ENCODE measurements around the gene TRIM3. TPM values are rescaled to one million over a fixed set of nuclear protein-coding genes. Genes with fewer than 3 reads are reported as not detected.
"Not testable (repeated sequence)": the region's sequence is repeated elsewhere in the genome, so short reads cannot be mapped to it uniquely, and the experiment has no call there.

TRIM3 gene
- total RNA-seq: 40.4 TPM

GRCh38 chr11:6473451-6474412 is at the start of gene TRIM3:
TRIM3 (minus strand) TSS chr11:6473941; CDS start chr11:6465695, 8,246 bp downstream.
- FAIRE-seq: no peak

GRCh38 chr11:6523253-6523652 is 49.5 kb upstream of the TRIM3 start:
- DNase-seq (ENCODE audit: low spot score in 2 of 2) (no peak), FAIRE-seq (no peak)

More at GRCh38 chr11:6473451-6474412, at the start of gene TRIM3:
- DNase-seq (ENCODE audit: low spot score in 2 of 2): peak; percentile 98 to 99

- FAIRE-seq; DNase-seq (ENCODE audit: low spot score in 2 of 2): not testable (repeated sequence)
Observed at GRCh38 chr11:6521946-6522345, 48.2 kb upstream of the TRIM3 start.

- no peak for FAIRE-seq
Observed at GRCh38 chr11:6520265-6520664, 46.5 kb upstream of the TRIM3 start.

DNA sequence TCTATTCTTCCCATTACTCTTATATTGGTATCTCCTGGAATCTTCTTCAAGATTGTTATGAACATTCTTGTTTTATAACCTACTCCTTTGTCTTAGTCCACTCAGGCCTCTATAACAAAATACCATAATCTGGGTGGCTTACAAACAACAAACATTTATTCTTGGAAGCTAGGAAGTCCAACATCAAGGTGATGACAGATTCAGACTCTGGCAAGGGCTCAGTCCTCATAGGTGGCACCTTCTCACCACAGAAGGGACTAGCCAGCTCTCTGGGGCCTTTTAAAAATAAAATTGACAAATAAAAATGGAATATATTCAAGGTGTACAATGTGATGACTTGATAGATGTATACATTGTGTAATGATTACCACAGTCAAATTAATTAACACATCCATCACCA is 43.1 kb upstream of the TRIM3 start:
- DNase-seq (ENCODE audit: low spot score in 2 of 2) (no peak), FAIRE-seq (no peak)

More at GRCh38 chr11:6520265-6520664, 46.5 kb upstream of the TRIM3 start:
- no peak for DNase-seq (ENCODE audit: low spot score in 2 of 2)

GRCh38 chr11:6505577-6506240 is 32.0 kb upstream of the TRIM3 start:
- FAIRE-seq (no peak), DNase-seq (ENCODE audit: low spot score in 2 of 2) (peak; percentile 28 to 30)

DNA sequence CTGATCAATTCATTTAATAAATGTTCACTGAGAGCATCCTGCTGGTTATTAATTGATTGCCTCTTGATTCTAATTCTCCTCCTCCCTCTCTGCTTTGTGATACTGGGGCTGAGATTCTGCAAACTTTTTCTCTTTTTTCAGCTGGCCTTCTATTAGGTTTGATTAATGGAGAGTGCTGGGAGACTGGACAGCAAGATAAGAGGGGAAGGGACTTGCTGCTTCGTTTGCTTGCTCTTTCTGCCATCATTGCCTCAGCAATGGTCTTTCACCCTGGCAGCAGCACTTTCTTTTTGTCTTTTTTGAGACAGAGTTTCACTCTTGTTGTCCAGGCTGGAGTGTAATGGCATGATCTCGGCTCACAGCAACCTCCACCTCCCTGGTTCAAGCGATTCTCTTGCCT is 30.4 kb upstream of the TRIM3 start:
- DNase-seq (ENCODE audit: low spot score in 2 of 2) (no peak), FAIRE-seq (no peak)

DNA sequence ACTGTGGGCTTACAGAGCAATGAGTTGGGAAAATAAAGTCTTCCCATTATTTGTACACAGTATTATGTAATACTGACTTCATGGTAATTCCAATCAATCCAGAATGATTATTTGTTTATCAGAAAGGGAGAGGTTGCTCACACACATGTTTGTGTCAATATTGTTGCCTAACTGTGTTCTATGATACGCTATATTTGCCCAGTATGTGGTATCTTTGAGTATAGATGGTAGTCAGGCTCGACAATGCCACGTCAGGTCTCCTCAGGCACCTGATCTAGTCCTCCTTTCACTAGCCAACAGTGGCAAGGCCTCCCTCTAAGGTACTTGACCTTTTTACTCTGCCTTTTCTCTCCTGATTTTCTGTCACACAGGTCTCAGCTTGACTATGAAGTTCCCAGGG is 28.6 kb upstream of the TRIM3 start:
- FAIRE-seq (no peak), DNase-seq (ENCODE audit: low spot score in 2 of 2) (no peak)

GRCh38 chr11:6498544-6498943 is 24.8 kb upstream of the TRIM3 start:
- DNase-seq (ENCODE audit: low spot score in 2 of 2): no peak
- FAIRE-seq: no peak

- no peak for FAIRE-seq
- DNase-seq (ENCODE audit: low spot score in 2 of 2): no peak
Observed at GRCh38 chr11:6498121-6498520, 24.4 kb upstream of the TRIM3 start.

GRCh38 chr11:6497069-6497839 is 23.5 kb upstream of the TRIM3 start, which contains the start of gene DNHD1:
DNHD1 (plus strand) TSS chr11:6497280; CDS start chr11:6498216, 936 bp downstream.
- DNase-seq (ENCODE audit: low spot score in 2 of 2): no peak
- FAIRE-seq: no peak

GRCh38 chr11:6489306-6489705 is 15.6 kb upstream of the TRIM3 start:
- no peak for FAIRE-seq
- DNase-seq (ENCODE audit: low spot score in 2 of 2): no peak

- DNase-seq (ENCODE audit: low spot score in 2 of 2) (no peak), FAIRE-seq (no peak)
Observed at GRCh38 chr11:6488821-6489220, 15.1 kb upstream of the TRIM3 start.

- DNase-seq (ENCODE audit: low spot score in 2 of 2): no peak
- no peak for FAIRE-seq
Observed at GRCh38 chr11:6488342-6488741, 14.6 kb upstream of the TRIM3 start.

GRCh38 chr11:6486938-6487337 is 13.2 kb upstream of the TRIM3 start:
- DNase-seq (ENCODE audit: low spot score in 2 of 2): no peak
- no peak for FAIRE-seq

GRCh38 chr11:6486256-6486655 is 12.5 kb upstream of the TRIM3 start:
- no peak for FAIRE-seq

DNA sequence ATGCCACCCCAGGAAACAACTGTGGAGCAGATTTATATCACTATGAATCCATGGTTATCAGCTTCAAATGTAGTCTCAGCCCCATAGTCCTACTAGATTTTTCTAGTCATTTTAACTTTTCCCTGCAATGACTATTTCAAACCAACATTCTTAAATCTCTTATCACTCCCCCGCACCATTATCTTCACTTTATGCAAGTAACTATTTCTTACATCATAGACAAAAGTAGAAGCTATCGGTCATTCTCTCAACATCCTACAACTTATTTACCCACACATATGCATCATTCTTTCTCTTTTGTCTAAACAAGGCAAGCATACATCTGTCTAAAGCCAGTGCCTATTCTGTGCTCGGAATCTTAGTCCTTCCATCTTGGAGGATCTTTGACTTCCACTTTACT is 11.9 kb upstream of the TRIM3 start:
- DNase-seq (ENCODE audit: low spot score in 2 of 2): no peak
- no peak for FAIRE-seq

More at GRCh38 chr11:6486256-6486655, 12.5 kb upstream of the TRIM3 start:
- DNase-seq (ENCODE audit: low spot score in 2 of 2): no peak

DNA sequence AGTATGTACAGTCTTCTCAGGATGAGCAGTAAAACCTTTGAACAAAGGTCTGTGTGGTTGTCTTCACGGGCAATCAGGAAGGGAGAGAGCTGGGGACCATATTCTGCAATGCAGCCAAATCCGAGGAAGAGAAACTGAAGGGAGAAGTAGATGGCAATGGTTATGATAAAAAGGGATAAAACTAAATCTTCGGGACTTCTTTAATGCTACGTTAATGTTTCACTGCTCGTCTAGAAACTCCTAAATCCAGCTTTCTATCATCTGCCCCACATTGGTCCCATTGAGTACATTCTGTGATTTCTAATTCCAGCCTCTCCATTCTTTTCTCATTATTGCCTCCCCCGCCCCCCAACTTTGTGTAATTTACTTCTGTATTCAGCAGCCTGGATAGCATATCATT is 9.3 kb upstream of the TRIM3 start:
- no peak for DNase-seq (ENCODE audit: low spot score in 2 of 2)
- FAIRE-seq: no peak

DNA sequence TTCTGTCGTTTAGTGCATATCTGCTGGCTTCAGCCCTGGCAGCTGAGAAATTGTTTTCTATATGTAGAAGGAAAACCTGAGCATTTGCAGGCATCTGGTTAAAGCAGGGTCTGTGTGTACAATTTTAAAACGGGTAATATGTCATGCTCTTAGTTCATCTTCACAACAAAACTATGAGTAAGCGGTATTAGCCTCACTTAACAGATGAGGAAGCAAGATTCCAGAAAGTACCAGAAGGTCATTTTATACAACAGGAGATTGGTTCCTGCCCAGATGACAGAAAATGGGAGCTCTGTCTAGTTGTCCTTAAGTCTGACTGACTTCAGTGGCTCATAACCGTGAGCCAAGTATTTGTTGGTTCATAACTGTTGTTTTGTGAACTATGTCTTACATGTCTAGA is 8.7 kb upstream of the TRIM3 start:
- no peak for FAIRE-seq
- no peak for DNase-seq (ENCODE audit: low spot score in 2 of 2)

DNA sequence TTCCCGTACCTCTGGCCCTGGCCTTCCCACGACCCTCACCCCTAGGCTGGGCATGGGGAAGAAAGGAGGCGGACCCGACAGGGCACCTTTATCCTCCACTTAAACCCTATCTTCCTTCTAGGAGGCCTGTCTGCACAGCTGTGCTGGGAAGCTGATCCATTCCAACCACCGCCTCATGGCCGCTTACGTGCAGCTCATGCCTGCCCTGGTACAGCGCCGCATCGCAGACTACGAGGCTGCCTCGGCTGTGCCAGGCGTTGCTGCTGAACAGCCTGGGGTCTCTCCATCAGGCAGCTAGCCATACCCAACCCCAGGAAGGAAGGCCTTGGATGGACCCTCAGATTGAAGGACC is 8.2 kb upstream of the TRIM3 start:
- no peak for DNase-seq (ENCODE audit: low spot score in 2 of 2)
- FAIRE-seq: no peak
